ENCODE measurements around the gene MAD1L1.
A peak's percentile ranks its signal among the peaks of the same experiment; 100 is the strongest.

MAD1L1 gene

GRCh38 chr7:2004841-2005725, 227.7 kb downstream of the MAD1L1 start:
- ChIA-PET POLR2A (ENCODE audit: low non-redundant PET) (no interaction called here), CTCF (no interaction called here)
- DNase-seq (ENCODE audit: low spot score) = no peak
- TF ChIP-seq CTCF (conservative IDR thresholded peaks at IDR 0.05; ENCODE audit: low read depth) = no peak
- no peak overlapping the region; the same call in 1 of the 2 replicates for H3K27ac ChIP-seq

- POLR2A ChIA-PET (ENCODE audit: low non-redundant PET) = no interaction called here
- TF ChIP-seq CTCF (conservative IDR thresholded peaks at IDR 0.05; ENCODE audit: low read depth) = no peak
- CTCF ChIA-PET = no interaction called here
- no peak overlapping the region; the same call in 1 of the 2 replicates for H3K27ac ChIP-seq
- DNase-seq (ENCODE audit: low spot score) = no peak
Observed at GRCh38 chr7:2003931-2004812, 228.6 kb downstream of the MAD1L1 start.

- no peak for TF ChIP-seq CTCF (conservative IDR thresholded peaks at IDR 0.05; ENCODE audit: low read depth)
- POLR2A ChIA-PET (ENCODE audit: low non-redundant PET) = no interaction called here
- no peak overlapping the region for H3K27ac ChIP-seq
- CTCF ChIA-PET = no interaction called here
- DNase-seq (ENCODE audit: low spot score) = no peak
Observed at GRCh38 chr7:2003451-2003930, 229.3 kb downstream of the MAD1L1 start.

GRCh38 chr7:2002561-2003450, 229.9 kb downstream of the MAD1L1 start:
- DNase-seq (ENCODE audit: low spot score) = no peak
- no peak for TF ChIP-seq CTCF (conservative IDR thresholded peaks at IDR 0.05; ENCODE audit: low read depth)
- peak overlapping the region; percentile 48 for H3K27ac ChIP-seq
- POLR2A ChIA-PET (ENCODE audit: low non-redundant PET) = no interaction called here
- CTCF ChIA-PET = no interaction called here

GRCh38 chr7:2001601-2002442, 230.9 kb downstream of the MAD1L1 start:
- peak overlapping the region; percentile 48 for H3K27ac ChIP-seq
- CTCF ChIA-PET = interaction anchor here (0.8 kb wide), 1 partner anchor 346 kb away, joined by 3 read pairs; no protein-coding TSS in a partner anchor

More at GRCh38 chr7:2001601-2002442, 230.9 kb downstream of the MAD1L1 start:
- no peak for TF ChIP-seq CTCF (conservative IDR thresholded peaks at IDR 0.05; ENCODE audit: low read depth)
- no peak for DNase-seq (ENCODE audit: low spot score)
- POLR2A ChIA-PET (ENCODE audit: low non-redundant PET) = no interaction called here

Measured in RWPE1 (cell line).